Liver (tissue), 3 donors: ENCODE results near the gene IGSF3.

ENCODE experiments used
- ATF3 ChIP-seq: IDR thresholded peaks from 2 replicates; pipeline ENCODE4 v1.6.1; 2016; ENCODE audit warnings: antibody characterized with exemption
- CTCF ChIP-seq: fragments of 150-350 bp; IDR thresholded peaks from 2 replicates; pipeline ENCODE4 v1.5.1; 2017; ENCODE audit warnings: improper control_type of control experiment, low read depth, low read length; ENCODE audit not compliant: missing input control
- EGR1 ChIP-seq, 2 donors: IDR thresholded peaks; 2 replicates each; pipeline ENCODE4 v1.6.1; 2016 to 2018; ENCODE audit warnings: antibody characterized with exemption in 2 of 2, low read depth in 2 of 2
- FOXA2 ChIP-seq: IDR thresholded peaks from 2 replicates; pipeline ENCODE4 v1.6.1; 2016; ENCODE audit warnings: antibody characterized with exemption
- GABPA ChIP-seq, 2 donors: IDR thresholded peaks in 1 of 2; conservative IDR thresholded peaks in 1 of 2; 2 replicates each; pipeline ENCODE4 v1.6.1; 2016; ENCODE audit warnings: antibody characterized with exemption in 2 of 2, mild to moderate bottlenecking in 1 of 2, moderate library complexity in 1 of 2
- JUND ChIP-seq, 2 donors: IDR thresholded peaks; 2 replicates each; pipeline ENCODE4 v1.6.1; 2016; ENCODE audit warnings: antibody characterized with exemption in 2 of 2
- MAX ChIP-seq: IDR thresholded peaks from 2 replicates; pipeline ENCODE4 v1.6.1; 2016; ENCODE audit warnings: antibody characterized with exemption
- REST ChIP-seq: IDR thresholded peaks from 2 replicates; pipeline ENCODE4 v1.6.1; 2016; ENCODE audit warnings: antibody characterized with exemption, mild to moderate bottlenecking
- SP1 ChIP-seq: IDR thresholded peaks from 2 replicates; pipeline ENCODE4 v1.6.1; 2018; ENCODE audit warnings: antibody characterized with exemption, mild to moderate bottlenecking
- TAF1 ChIP-seq: conservative IDR thresholded peaks from 2 replicates; pipeline ENCODE4 v1.6.1; 2016; ENCODE audit warnings: antibody characterized with exemption, mild to moderate bottlenecking
- YY1 ChIP-seq: IDR thresholded peaks from 2 replicates; pipeline ENCODE4 v1.6.1; 2016; ENCODE audit warnings: antibody characterized with exemption, mild to moderate bottlenecking
- ZBTB33 ChIP-seq: IDR thresholded peaks from 2 replicates; pipeline ENCODE4 v1.6.1; 2016; ENCODE audit warnings: antibody characterized with exemption
- donor health status: healthy.
- donor health status: healthy.

GRCh38 chr1:116699605-116700004 is 32.1 kb upstream of the IGSF3 start:
- TF ChIP-seq YY1 = no peak
- no peak for TF ChIP-seq CTCF
- TF ChIP-seq ZBTB33 = no peak
- TF ChIP-seq ATF3 = no peak
- no peak for TF ChIP-seq FOXA2
- TF ChIP-seq EGR1 (IDR thresholded peaks at IDR 0.05; ENCODE audit: low read depth in 2 of 2) = no peak
- TF ChIP-seq TAF1 = no peak
- no peak for TF ChIP-seq SP1
- no peak for TF ChIP-seq MAX
- TF ChIP-seq REST = no peak
- TF ChIP-seq GABPA (IDR thresholded peaks at IDR 0.05 in 1 of 2, conservative IDR thresholded peaks at IDR 0.05 in 1 of 2) = no peak
- no peak for TF ChIP-seq JUND (IDR thresholded peaks at IDR 0.05)
